Psoas muscle (tissue), 8 donors: ENCODE measurements around the gene TIGAR. TPM values are rescaled to one million over a fixed set of nuclear protein-coding genes. Genes with fewer than 3 reads are reported as not detected.

Experiments
- ATAC-seq, 4 donors: fragments of 200-7000 bp; cut with Tn5 transposase; one replicate each; pipeline ENCODE4 v1.9.1; 2020; ENCODE audit warnings: moderate library complexity in 3 of 4, mild to moderate bottlenecking in 2 of 4
- DNase-seq, 2 donors: peaks; one replicate each; pipeline ENCODE4 v3.0.0-alpha.2; 2020
- H3K27ac ChIP-seq: fragments of 200-600 bp; one replicate; pipeline ENCODE4 v1.8.0; 2022
- H3K27me3 ChIP-seq, 3 donors: fragments of 200-600 bp in 1 of 3; one replicate each; pipeline versions ENCODE4 v1.6.1 to v1.8.0; 2013 to 2022; ENCODE audit warnings: low read length in 2 of 3, mild to moderate bottlenecking in 2 of 3, moderate library complexity in 1 of 3; ENCODE audit not compliant: insufficient read depth in 3 of 3
- H3K36me3 ChIP-seq, 2 donors: fragments of 200-600 bp in 1 of 2; one replicate each; pipeline versions ENCODE4 v1.6.1 to v1.8.0; 2013 to 2022; ENCODE audit warnings: low read depth in 1 of 2, mild to moderate bottlenecking in 1 of 2, moderate library complexity in 1 of 2; ENCODE audit not compliant: insufficient read depth in 1 of 2
- H3K4me1 ChIP-seq: fragments of 200-600 bp; one replicate; pipeline ENCODE4 v1.8.0; 2022
- H3K4me3 ChIP-seq: fragments of 200-600 bp; one replicate; pipeline ENCODE4 v1.8.0; 2022; ENCODE audit warnings: mild to moderate bottlenecking
- H3K9me3 ChIP-seq: fragments of 200-600 bp; one replicate; pipeline ENCODE4 v1.8.0; 2022
- WGBS, 3 donors: extraction: QIAGEN DNeasy Blood & Tissue Kit; methylation state at CpG; one replicate each; pipeline versions ENCODE4 v1.1.6 to v1.1.7; 2013; 5-methylcytosine and 5-hydroxymethylcytosine counted together
- intact Hi-C, 2 donors: fragments of 100-400 bp; cut with DNase I; formaldehyde crosslinking; loops; one replicate each; pipeline versions ENCODE4 v1.11.0 to v1.14.2; 2022
- polyA plus RNA-seq, 3 donors: library from polyadenylated mRNA; stranded (reverse); fragments of 200-250 nt; gene quantifications; one replicate each; pipeline ENCODE4 v1.2.3, GENCODE V29; 2013
- total RNA-seq, 4 donors: library from RNA; stranded (reverse); fragmentation: NEBNext Ultra II Directional in 2 of 4; extraction: Animal tissue kit (Norgen Biotek cat#: 25700) in 2 of 4; gene quantifications; one replicate each; pipeline versions ENCODE4 v1.2.1 to v1.2.4, GENCODE V29; 2021 to 2023
- TF ChIP-seq, protein P1 (sequence below): fragments of 200-600 bp; IDR thresholded peaks from one replicate; pipeline ENCODE4 v1.8.0; 2022; ENCODE audit warnings: antibody characterized with exemption
- donor health status: healthy with polysubstance abuse.
- donor health status: DM: no; HTN: no; CAD: no; lungs with moderate emphysema.
- donor health status: Bipolar disorder and iron deficiency.
- donor health status: healthy.
- donor health status: DM: yes; HTN: yes; CAD: no.
- donor health status: DM: no; HTN: no; CAD: no.
- donor health status: DM: no; HTN: no; CAD: no.
- donor health status: DM: yes; HTN: yes; CAD: no.

Gene TIGAR
- total and polyA plus RNA-seq, 7 donors: 6.3 to 20.0 (median 11.8) TPM

DNA sequence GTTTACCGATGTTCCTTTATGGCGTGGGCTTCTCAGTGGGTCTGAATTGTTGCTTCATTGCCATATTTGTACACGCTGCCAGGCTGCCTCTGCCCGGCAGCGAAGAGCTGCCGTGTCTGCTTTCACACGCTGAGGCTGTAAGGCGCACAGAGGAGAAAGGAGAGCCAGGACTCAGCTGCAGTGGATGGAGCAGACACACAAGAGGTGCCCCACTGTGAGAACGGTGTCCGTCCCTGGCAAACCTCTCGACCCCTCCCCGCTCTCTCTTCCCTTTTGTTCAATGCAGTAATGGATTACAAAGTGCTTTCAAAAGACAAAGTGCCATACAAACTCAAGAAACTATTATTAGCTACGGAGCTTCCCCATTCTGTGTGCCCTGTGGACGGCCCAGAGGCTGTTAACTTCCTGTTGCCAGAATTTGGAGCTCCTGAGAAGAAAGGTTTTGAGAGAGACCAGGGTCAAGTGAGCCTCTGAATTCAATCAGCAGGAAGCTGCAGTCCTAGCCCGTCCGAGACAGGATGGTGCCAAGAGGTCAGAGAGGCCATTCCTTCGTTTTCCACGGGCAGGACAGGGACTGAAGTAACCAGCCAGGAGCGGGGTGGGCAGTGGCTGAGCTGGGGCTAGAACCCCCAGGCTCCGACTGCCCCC, 31.7 kb upstream of the TIGAR start:
- 51 to 59% (median 58%) methylated on average over 19 to 20 of the region's 20 CpGs for WGBS, 3 donors
- no peak for DNase-seq
- TF ChIP-seq, protein P1, sequence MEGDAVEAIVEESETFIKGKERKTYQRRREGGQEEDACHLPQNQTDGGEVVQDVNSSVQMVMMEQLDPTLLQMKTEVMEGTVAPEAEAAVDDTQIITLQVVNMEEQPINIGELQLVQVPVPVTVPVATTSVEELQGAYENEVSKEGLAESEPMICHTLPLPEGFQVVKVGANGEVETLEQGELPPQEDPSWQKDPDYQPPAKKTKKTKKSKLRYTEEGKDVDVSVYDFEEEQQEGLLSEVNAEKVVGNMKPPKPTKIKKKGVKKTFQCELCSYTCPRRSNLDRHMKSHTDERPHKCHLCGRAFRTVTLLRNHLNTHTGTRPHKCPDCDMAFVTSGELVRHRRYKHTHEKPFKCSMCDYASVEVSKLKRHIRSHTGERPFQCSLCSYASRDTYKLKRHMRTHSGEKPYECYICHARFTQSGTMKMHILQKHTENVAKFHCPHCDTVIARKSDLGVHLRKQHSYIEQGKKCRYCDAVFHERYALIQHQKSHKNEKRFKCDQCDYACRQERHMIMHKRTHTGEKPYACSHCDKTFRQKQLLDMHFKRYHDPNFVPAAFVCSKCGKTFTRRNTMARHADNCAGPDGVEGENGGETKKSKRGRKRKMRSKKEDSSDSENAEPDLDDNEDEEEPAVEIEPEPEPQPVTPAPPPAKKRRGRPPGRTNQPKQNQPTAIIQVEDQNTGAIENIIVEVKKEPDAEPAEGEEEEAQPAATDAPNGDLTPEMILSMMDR: no peak
- Histone ChIP-seq H3K9me3 (no peaks in the 10 kb centered on the region), H3K27ac (no peak overlapping the region), H3K36me3 (peaks cover 0 to 10% of the 10 kb centered on the region in 2 donors), H3K4me3 (no peak overlapping the region), H3K4me1 (no peaks in the 10 kb centered on the region), H3K27me3 (peaks cover 0 to 4% (median 0%) of the 10 kb centered on the region in 3 donors)
- intact Hi-C loops: no loop called here
- no peak for ATAC-seq

DNA sequence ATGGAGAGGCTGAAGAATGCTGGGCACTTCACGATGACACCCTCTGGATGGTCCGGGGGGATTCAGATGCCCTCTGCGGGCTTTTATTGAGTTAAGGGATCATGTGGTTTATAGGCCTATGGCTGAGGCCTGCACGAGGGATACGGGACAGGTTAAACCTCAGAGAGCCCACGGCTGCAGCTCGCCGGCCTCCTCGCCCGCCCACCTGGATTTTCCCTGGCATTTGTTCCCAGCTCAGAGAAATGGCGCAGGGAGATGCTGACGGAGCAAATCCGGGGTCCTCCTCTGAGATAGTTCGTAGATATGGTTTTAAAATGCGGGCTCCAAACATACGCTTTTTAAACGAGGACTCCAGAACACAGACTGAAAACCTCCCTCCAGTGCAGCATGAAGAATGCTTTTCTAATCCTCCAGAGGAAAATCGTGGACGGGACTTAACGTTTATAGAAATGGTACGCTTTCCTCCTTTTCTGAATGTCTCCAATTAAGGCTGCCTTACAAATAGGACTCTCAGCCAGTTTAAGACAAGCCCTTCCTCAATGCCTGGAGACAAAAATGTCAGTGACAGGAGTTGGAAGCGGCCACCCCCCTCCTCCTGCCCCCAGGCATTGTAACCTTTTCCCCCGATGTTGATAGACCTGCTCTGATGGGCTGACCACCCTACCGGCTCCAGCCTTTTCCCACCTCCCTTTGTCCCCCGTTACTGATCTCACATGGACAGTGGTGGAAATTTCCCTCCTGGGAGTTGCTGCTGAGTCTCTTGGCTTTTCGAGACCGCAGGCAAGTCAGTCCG, 30.8 kb upstream of the TIGAR start:
- Histone ChIP-seq H3K4me3 (no peak overlapping the region), H3K27me3 (peaks cover 0 to 4% (median 0%) of the 10 kb centered on the region in 3 donors), H3K27ac (no peak overlapping the region), H3K4me1 (no peaks in the 10 kb centered on the region), H3K36me3 (peaks cover 0 to 6% of the 10 kb centered on the region in 2 donors), H3K9me3 (no peaks in the 10 kb centered on the region)
- DNase-seq: no peak
- ATAC-seq: no peak
- intact Hi-C loops: no loop called here
- WGBS, 3 donors: 75 to 80% (median 79%) methylated on average over 28 of the region's 28 CpGs
- TF ChIP-seq, protein P1: no peak

DNA sequence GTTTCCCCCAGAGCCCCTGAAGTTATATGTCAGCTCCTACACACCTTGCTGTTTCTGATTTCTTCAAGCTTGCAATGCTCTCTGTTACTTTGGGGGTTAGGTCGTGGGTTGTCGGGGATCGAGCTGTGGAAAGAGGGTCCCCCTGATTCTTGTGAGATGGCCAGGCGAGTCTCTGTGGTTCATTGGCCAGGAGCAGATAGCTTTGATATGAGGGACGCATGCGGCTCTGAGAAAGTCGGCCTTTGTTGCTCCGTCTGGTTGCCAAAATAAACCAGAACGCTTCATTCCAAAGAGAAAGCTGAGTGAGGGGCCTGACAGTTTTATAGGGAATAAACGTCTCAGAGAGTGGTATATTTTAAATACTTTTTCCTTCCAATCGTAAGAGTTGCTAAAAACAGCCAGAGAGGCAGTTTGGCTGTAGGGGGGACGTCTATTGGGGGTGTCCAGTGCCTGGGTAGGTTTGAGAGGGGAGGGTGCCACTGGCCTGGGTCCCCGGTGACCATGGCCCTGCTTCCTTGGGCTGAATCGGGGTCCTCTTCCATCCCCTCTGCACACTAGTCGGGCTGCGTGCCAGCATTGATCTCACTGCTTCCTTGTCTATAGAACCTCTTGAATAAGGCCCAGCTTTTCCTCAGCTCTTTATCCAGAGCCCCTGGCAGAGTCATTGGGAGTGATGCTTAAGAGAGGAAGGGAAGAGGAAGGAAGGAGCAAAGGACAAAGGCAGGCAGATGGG, 28.5 kb upstream of the TIGAR start:
- TF ChIP-seq, protein P1: no peak
- Histone ChIP-seq H3K27ac (no peak overlapping the region), H3K4me3 (no peak overlapping the region), H3K36me3 (no peaks in the 10 kb centered on the region), H3K9me3 (no peaks in the 10 kb centered on the region), H3K4me1 (no peaks in the 10 kb centered on the region), H3K27me3 (peaks cover 0 to 4% (median 0%) of the 10 kb centered on the region in 3 donors)
- no peak for ATAC-seq
- WGBS, 3 donors: 67 to 73% (median 69%) methylated on average over 16 of the region's 16 CpGs
- DNase-seq: no peak
- intact Hi-C loops: no loop called here

DNA sequence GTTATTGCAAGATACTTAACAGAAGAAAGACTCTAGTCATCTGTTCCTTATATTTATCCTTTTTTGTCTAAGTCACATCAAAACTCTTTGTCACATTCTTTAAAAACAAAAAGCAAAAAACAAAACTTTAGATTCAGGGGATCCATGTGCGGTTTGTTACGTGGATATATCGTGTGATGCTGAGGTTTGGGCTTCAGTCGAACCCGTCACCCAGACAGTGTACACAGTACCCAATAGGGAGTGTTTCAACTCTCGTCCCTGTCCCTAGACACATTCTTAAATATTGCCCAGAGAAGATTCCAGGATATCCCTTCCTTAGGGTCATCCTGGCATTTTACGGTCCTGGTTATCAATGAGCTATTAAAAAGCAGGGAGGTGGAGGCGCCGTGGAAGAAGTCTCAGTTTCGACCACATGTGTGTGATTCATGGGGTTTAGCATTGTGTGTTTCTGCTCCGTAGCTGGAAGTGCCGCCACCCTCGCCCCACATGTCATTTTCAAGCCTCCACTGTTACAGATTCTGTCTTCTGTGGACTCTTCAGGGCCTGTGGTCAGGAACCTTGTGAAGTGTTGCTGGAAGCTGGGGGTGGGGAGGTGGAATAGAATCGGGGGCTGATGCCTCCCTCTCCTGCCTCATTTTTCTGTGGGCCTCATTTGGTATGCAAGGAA, 27.6 kb upstream of the TIGAR start:
- TF ChIP-seq, protein P1: no peak
- Histone ChIP-seq H3K27me3 (peaks cover 0 to 4% (median 0%) of the 10 kb centered on the region in 3 donors), H3K36me3 (no peaks in the 10 kb centered on the region), H3K4me3 (no peak overlapping the region), H3K4me1 (no peaks in the 10 kb centered on the region), H3K9me3 (no peaks in the 10 kb centered on the region), H3K27ac (no peak overlapping the region)
- no peak for ATAC-seq
- DNase-seq: no peak
- WGBS, 3 donors: 77 to 87% (median 77%) methylated on average over 14 of the region's 14 CpGs
- intact Hi-C loops: no loop called here
